ENCODE data around the gene SLC17A2. TPM values are rescaled to one million over a fixed set of nuclear protein-coding genes. Genes with fewer than 3 reads are reported as not detected.

SLC17A2 gene
- total and polyA plus RNA-seq, 2 experiments from 2014 or later = not detected

DNA sequence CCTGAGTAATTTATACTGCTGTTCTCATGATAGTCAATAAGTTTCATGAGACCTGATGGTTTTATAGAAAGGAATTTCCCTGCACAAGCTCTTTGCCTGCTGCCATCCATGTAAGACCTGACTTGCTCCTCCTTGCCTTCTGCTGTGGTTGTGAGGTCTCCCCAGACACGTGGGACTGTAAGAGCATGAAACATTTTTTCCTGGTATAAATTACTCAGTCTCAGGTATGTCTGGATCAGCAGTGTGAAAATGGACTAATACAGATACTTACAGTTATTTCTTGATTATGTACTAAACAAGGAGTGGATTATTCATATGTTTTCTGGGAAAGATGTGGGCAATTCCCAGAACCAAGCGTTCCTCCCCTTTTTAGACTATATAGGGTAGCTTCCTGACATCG lies 30.2 kb upstream of the SLC17A2 start:
- H4K20me1 ChIP-seq (replicated peaks; ENCODE audit: insufficient read depth) = no peaks in the 10 kb centered on the region
- no peak overlapping the region for H2AFZ ChIP-seq
- H3K36me3 ChIP-seq (ENCODE audit: insufficient read depth) = 0 out of 2 replicates have a peak, but pooled peaks cover 11% of the 10 kb centered on the region
- DNase-seq (ENCODE audit: low spot score) (no peak), ATAC-seq (no peak)
- no peak overlapping the region for H3K4me3 ChIP-seq
- TF ChIP-seq ZNF114 (CRISPR knock-in tag; IDR thresholded peaks at IDR 0.05) (no peak), NANOG (IDR thresholded peaks at IDR 0.05; ENCODE audit: borderline replicate concordance) (no peak), REST (IDR thresholded peaks at IDR 0.05; ENCODE audit: unreplicated experiment) (no peak), JUNB (IDR thresholded peaks at IDR 0.05; ENCODE audit: unreplicated experiment) (no peak), CREB1 (CRISPR knock-in tag; IDR thresholded peaks at IDR 0.05; ENCODE audit: low read depth) (no peak), POLR2AphosphoS5 (IDR thresholded peaks at IDR 0.05; ENCODE audit: low read depth) (no peak), EZH2 (IDR thresholded peaks at IDR 0.05; ENCODE audit: low read depth, unreplicated experiment) (no peak)
- Mint-ChIP-seq H3K4me1 (peaks cover 39% of the 10 kb centered on the region), H3K27me3 (ENCODE audit: insufficient read depth, low read depth, poor library complexity) (peaks cover 8% of the 10 kb centered on the region), H3K27ac (no peak overlapping the region), H3K4me3 (no peak overlapping the region), H3K9me3 (peaks cover 41% of the 10 kb centered on the region), H3K36me3 (ENCODE audit: low read depth) (peaks cover 34% of the 10 kb centered on the region)
- H3K27ac ChIP-seq (ENCODE audit: low read depth) = no peak overlapping the region
- H3K79me2 ChIP-seq (replicated peaks; ENCODE audit: insufficient read depth) = no peaks in the 10 kb centered on the region
- H3K27me3 ChIP-seq (ENCODE audit: insufficient read depth) = peaks cover 12% of the 10 kb centered on the region
- no peaks in the 10 kb centered on the region for H3F3A ChIP-seq (replicated peaks; ENCODE audit: low read depth)
- no peak overlapping the region for H3K4me2 ChIP-seq
- H3K9me2 ChIP-seq (ENCODE audit: insufficient read depth) = no peaks in the 10 kb centered on the region
- H3K4me1 ChIP-seq (ENCODE audit: insufficient read depth) = peaks cover 38% of the 10 kb centered on the region

DNA sequence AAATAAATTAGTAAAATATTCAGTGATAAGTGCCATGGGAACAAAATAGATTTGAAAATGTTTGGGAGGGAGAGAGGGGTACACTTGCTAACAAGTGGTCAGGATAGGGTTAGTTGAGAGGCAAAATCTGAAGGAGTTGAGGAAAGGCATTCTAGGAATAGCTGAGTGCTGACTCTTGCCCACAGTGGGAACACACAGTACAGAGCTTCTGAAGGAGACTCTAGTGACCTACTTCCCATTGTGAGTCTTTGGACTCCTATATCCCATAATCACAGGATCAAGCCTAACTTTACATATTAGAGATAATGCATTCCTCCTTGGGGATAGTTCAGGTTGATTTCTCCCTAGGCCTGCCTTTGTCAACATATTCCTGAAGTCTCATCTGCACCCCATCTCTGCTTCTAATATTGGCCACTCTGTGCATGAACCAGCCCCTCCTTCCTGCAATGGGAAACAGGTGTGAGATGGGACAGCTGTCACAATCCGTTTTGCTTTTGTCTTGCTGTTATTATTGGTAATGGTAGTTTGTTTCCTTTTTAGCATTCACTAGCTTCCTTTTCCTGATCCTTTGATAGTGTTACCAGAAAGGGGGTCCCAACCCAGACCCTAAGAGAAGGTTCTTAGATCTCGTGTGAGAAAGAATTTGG lies 29.5 kb upstream of the SLC17A2 start:
- peaks cover 31% of the 10 kb centered on the region for H3K4me1 ChIP-seq (ENCODE audit: insufficient read depth)
- DNase-seq (ENCODE audit: low spot score) (no peak), ATAC-seq (no peak)
- H3K27me3 ChIP-seq (ENCODE audit: insufficient read depth) = peaks cover 5% of the 10 kb centered on the region
- H4K20me1 ChIP-seq (replicated peaks; ENCODE audit: insufficient read depth) = no peaks in the 10 kb centered on the region
- no peaks in the 10 kb centered on the region for H3K9me2 ChIP-seq (ENCODE audit: insufficient read depth)
- H3K36me3 ChIP-seq (ENCODE audit: insufficient read depth) = 0 out of 2 replicates have a peak, but pooled peaks cover 11% of the 10 kb centered on the region
- Mint-ChIP-seq H3K9me3 (peaks cover 41% of the 10 kb centered on the region), H3K27me3 (ENCODE audit: insufficient read depth, low read depth, poor library complexity) (peaks cover 8% of the 10 kb centered on the region), H3K4me1 (peaks cover 33% of the 10 kb centered on the region), H3K27ac (no peak overlapping the region), H3K36me3 (ENCODE audit: low read depth) (peaks cover 34% of the 10 kb centered on the region), H3K4me3 (no peak overlapping the region)
- no peak overlapping the region for H3K27ac ChIP-seq (ENCODE audit: low read depth)
- no peak overlapping the region for H3K4me3 ChIP-seq
- H3K79me2 ChIP-seq (replicated peaks; ENCODE audit: insufficient read depth) = no peaks in the 10 kb centered on the region
- H2AFZ ChIP-seq = no peak overlapping the region
- H3F3A ChIP-seq (replicated peaks; ENCODE audit: low read depth) = no peaks in the 10 kb centered on the region
- no peak overlapping the region for H3K4me2 ChIP-seq
- TF ChIP-seq ZNF114 (CRISPR knock-in tag; IDR thresholded peaks at IDR 0.05) = no peak
- TF ChIP-seq ETS1 (IDR thresholded peaks at IDR 0.05) = no peak
- no peak for TF ChIP-seq NANOG (IDR thresholded peaks at IDR 0.05; ENCODE audit: borderline replicate concordance)
- no peak for TF ChIP-seq POLR2AphosphoS5 (IDR thresholded peaks at IDR 0.05; ENCODE audit: low read depth)
- TF ChIP-seq EZH2phosphoT487 (IDR thresholded peaks at IDR 0.05; ENCODE audit: unreplicated experiment) = no peak
- no peak for TF ChIP-seq CTCF (conservative IDR thresholded peaks at IDR 0.05; ENCODE audit: low read depth in 2 of 2)
